ENCODE data around the gene LOXHD1.

- no peak for TF ChIP-seq CTCF (IDR thresholded peaks at IDR 0.05 in 4 of 5, conservative IDR thresholded peaks at IDR 0.05 in 1 of 5)
- no peak for TF ChIP-seq POLR2A (IDR thresholded peaks at IDR 0.05)
Observed at GRCh38 chr18:46569211-46569610, 87.8 kb downstream of the LOXHD1 start.

Data from gastrocnemius medialis (tissue), 4 donors.